BJ (cell line): ENCODE measurements around the gene PHC2. TPM values are rescaled to one million over a fixed set of nuclear protein-coding genes. Genes with fewer than 3 reads are reported as not detected.

Experiments used
- CTCF ChIA-PET: fragments of 350-600 bp; formaldehyde crosslinking; extraction: SDS; loops from one replicate; lab custom pipeline; 2021; ENCODE audit warnings: antibody characterized with exemption, inconsistent platforms; lab: Yijun Ruan, JAX
- POLR2A ChIA-PET: fragments of 300-600 bp; sonication (Branson Sonifier 250); formaldehyde crosslinking; extraction: SDS; loops from one replicate; lab custom pipeline; 2021; ENCODE audit warnings: antibody characterized with exemption; lab: Charles Lee
- DNase-seq: peaks from one replicate; pipeline ENCODE4 v3.0.0-alpha.2; 2011; ENCODE audit warnings: low read depth
- H3K27me3 ChIP-seq: 2 replicates; pipeline ENCODE4 v1.6.0; 2011; ENCODE audit warnings: low read length; ENCODE audit not compliant: control insufficient read depth, insufficient read depth
- H3K36me3 ChIP-seq: 2 replicates; pipeline ENCODE4 v1.5.1; 2011; ENCODE audit warnings: low read length; ENCODE audit not compliant: control insufficient read depth, insufficient read depth
- H3K4me3 ChIP-seq: 2 replicates; pipeline ENCODE4 v1.5.1; 2011; ENCODE audit warnings: low read depth, mild to moderate bottlenecking, control low read depth, low read length
- polyA minus RNA-seq: library from RNA; depleted of rRNA, polyadenylated mRNA; stranded (reverse); fragments of >200 nt; gene quantifications from 2 replicates; pipeline ENCODE4 v1.2.3, GENCODE V29; 2011; rRNA and poly(A)+ RNA removed
- polyA plus RNA-seq: library from polyadenylated mRNA; depleted of rRNA; stranded (reverse); fragments of >200 nt; gene quantifications from 2 replicates; pipeline ENCODE4 v1.2.3, GENCODE V29; 2011; rRNA removed
- TF ChIP-seq, protein P1 (sequence below): IDR thresholded peaks from 2 replicates; pipeline ENCODE4 v1.5.1; 2011; ENCODE audit warnings: low read depth, mild to moderate bottlenecking, control low read depth, inconsistent platforms, low read length, moderate library complexity; ENCODE audit not compliant: insufficient read depth

Gene PHC2, protein sequence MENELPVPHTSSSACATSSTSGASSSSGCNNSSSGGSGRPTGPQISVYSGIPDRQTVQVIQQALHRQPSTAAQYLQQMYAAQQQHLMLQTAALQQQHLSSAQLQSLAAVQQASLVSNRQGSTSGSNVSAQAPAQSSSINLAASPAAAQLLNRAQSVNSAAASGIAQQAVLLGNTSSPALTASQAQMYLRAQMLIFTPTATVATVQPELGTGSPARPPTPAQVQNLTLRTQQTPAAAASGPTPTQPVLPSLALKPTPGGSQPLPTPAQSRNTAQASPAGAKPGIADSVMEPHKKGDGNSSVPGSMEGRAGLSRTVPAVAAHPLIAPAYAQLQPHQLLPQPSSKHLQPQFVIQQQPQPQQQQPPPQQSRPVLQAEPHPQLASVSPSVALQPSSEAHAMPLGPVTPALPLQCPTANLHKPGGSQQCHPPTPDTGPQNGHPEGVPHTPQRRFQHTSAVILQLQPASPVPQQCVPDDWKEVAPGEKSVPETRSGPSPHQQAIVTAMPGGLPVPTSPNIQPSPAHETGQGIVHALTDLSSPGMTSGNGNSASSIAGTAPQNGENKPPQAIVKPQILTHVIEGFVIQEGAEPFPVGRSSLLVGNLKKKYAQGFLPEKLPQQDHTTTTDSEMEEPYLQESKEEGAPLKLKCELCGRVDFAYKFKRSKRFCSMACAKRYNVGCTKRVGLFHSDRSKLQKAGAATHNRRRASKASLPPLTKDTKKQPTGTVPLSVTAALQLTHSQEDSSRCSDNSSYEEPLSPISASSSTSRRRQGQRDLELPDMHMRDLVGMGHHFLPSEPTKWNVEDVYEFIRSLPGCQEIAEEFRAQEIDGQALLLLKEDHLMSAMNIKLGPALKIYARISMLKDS
- polyA plus RNA-seq (41.6 and 62.0 TPM in 2 replicates), polyA minus RNA-seq (48.2 and 55.0 TPM in 2 replicates)

DNA sequence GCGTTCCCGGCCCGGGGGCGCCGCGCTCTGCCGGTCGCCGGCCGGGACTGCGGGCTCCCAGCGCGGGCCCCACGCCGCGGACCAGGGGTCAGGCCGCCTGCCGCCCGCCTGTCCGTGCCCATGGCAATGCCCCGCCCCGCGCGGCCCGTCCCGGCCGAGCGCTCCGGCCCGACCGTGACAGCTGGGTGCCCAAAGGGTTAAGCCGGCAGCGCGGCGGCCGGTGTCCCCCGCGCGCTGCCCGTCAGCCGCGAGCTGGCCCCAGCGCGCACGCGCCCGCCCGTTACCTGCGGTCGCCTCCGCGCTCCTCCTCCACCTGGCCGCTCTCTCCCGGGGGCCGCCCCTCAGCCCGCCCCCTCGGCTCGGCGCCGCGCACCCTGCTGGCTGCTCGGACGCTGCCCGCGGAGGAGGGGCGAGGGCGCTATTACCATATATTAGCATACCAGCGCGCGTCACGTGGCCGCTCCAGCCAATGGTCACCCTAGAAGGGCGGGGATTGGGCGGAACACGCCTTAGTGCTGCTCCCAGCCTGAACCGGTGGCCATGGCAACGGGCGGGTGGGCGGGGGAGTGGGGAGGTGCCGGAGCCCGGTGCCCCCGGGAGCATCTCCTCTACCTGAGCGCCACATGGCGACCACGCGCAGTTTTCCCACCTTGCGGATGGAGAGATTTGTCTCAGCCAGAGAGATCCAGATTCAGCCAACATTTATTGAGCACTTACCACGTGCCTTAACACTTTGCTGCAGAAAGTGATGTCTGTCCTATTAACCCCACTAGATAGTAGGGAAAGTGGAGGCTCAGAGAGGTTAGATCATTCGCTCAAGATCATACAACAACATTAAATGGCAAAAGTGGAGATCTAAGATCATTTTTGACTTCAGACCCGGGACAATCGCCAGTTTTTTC lies at the start of gene PHC2:
PHC2 (minus strand) TSS at position 404 of the 902 bp plus-strand sequence. CDS start 55,556 bp downstream, outside the sequence.
- CTCF ChIA-PET, result interaction anchor here (0.7 kb wide), 1 partner anchor 59 kb away, joined by 3 read pairs; no protein-coding TSS in a partner anchor
- H3K36me3 ChIP-seq, result no peaks in the 10 kb centered on the region
- POLR2A ChIA-PET, result interaction anchor here (0.7 kb wide), 1 partner anchor 287 kb away, joined by 6 read pairs; no protein-coding TSS in a partner anchor
- TF ChIP-seq, protein P1, sequence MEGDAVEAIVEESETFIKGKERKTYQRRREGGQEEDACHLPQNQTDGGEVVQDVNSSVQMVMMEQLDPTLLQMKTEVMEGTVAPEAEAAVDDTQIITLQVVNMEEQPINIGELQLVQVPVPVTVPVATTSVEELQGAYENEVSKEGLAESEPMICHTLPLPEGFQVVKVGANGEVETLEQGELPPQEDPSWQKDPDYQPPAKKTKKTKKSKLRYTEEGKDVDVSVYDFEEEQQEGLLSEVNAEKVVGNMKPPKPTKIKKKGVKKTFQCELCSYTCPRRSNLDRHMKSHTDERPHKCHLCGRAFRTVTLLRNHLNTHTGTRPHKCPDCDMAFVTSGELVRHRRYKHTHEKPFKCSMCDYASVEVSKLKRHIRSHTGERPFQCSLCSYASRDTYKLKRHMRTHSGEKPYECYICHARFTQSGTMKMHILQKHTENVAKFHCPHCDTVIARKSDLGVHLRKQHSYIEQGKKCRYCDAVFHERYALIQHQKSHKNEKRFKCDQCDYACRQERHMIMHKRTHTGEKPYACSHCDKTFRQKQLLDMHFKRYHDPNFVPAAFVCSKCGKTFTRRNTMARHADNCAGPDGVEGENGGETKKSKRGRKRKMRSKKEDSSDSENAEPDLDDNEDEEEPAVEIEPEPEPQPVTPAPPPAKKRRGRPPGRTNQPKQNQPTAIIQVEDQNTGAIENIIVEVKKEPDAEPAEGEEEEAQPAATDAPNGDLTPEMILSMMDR, result peak; percentile 19; the same call in 1 of the 2 replicates
- H3K27me3 ChIP-seq, result no peaks in the 10 kb centered on the region
- peak; percentile 77 for DNase-seq
- H3K4me3 ChIP-seq, result peak within 1 kb of the TSS; percentile 72

DNA sequence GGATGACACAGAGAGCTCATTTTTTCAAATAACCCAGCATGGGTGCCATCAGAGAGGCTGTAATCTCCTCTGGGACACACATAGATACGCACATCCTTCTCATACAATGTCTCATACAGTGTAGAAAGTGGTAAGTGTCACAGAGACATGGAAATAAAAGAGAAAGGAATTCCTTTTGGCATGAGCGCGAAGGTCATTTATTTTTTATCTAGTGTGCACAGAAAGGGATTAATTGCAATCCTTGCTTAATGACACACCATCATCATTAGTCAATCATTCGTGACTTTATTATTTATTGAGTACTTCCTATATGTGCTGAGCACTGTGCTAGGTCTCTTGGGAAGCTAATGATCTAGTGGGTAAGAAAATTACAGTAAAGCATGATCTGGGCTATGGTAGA lies 46.6 kb upstream of the PHC2 start:
- ChIA-PET CTCF (interaction anchor here (1.4 kb wide), 1 partner anchor 136 kb away, joined by 3 read pairs; no protein-coding TSS in a partner anchor), POLR2A (no interaction called here)
- TF ChIP-seq, protein P1, result no peak
- H3K36me3 ChIP-seq, result peaks cover 5% of the 10 kb centered on the region
- no peak for DNase-seq
- H3K4me3 ChIP-seq, result no peak overlapping the region
- H3K27me3 ChIP-seq, result no peaks in the 10 kb centered on the region

DNA sequence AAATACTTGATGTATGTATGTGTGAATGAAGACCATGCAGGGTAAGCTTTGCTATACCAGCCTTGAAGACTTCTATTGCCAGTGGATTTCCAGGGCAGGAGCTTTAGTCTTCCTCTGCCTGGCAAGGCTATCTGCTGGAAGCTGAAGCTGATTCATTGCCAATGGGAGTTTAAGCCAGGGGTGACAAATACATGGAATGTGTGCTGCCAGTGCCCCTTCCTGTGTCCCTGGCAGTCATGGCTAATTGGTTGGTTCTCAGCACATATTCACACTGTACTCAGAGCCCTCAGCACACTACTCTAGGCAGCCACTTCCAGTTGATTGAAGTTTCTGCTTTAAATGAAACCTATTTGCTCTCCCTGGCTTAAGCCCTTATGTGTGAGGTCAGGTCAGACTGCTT lies 43.0 kb upstream of the PHC2 start:
- CTCF ChIA-PET, result interaction anchor here (0.9 to 1.1 kb wide), 3 partner anchors 15 to 161 kb away, joined by 3 to 4 read pairs (median 3); no protein-coding TSS in a partner anchor
- POLR2A ChIA-PET, result no interaction called here
- TF ChIP-seq, protein P1, result no peak
- DNase-seq, result no peak
- Histone ChIP-seq H3K4me3 (no peak overlapping the region), H3K27me3 (no peaks in the 10 kb centered on the region), H3K36me3 (no peaks in the 10 kb centered on the region; the same call in 1 of the 2 replicates)

DNA sequence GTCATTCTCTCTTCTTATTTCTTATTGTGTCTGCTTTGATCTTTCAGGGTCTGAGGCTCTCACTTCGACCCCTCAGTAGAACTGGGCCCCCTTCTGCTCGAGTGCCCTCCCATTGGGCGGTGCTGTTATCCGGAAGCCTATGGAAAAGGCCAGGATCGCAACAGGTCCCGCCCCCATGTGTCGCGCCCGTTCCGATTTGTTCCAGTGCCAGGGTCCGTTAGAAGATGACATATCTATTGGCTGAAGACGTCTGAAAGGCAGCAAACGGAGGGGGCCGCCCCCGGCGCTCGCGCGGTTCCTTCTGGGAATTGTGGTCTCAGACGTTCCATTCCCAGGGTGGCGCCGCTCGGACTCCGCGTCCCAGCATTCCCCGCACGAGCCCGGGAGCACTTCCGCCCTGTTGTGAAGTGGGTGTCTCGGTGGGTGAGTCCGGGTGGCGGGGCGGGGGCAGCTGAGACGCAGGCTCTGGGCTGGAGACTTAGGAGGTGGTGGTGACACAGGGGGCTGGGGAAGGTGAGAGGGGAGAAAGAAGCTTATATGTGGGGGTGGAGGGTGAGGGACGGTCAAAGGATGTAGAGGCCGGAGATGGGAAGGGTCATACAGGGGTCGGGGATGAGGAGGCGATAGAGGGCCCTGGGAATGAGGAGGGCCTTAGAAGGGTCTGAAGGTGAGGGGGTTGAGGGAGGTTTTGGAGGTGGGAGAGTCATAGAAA lies 41.5 kb upstream of the PHC2 start, which contains the start of gene ZSCAN20:
ZSCAN20 (plus strand) TSS at position 377 of the 712 bp plus-strand sequence. CDS start 6,644 bp downstream, outside the sequence.
- ChIA-PET POLR2A (no interaction called here), CTCF (interaction anchor here (0.7 to 6.7 kb wide), 17 partner anchors 9 to 378 kb away, joined by 3 to 104 read pairs (median 5); no protein-coding TSS in a partner anchor)
- Histone ChIP-seq H3K27me3 (no peaks in the 10 kb centered on the region), H3K36me3 (no peaks in the 10 kb centered on the region), H3K4me3 (peak within 1 kb of the TSS; percentile 66)
- peak; percentile 94 for DNase-seq
- TF ChIP-seq, protein P1, result no peak
